ENCODE data around the gene RBP7. TPM values are rescaled to one million over a fixed set of nuclear protein-coding genes. Genes with fewer than 3 reads are reported as not detected.

The RBP7 gene
- total RNA-seq, 1 donor from 2014 or later, result 1.0 TPM

GRCh38 chr1:9985001-9985400 is 12.0 kb upstream of the RBP7 start:
- H3K9me3 Mint-ChIP-seq (ENCODE audit: unreplicated experiment), result no peaks in the 10 kb centered on the region

DNA sequence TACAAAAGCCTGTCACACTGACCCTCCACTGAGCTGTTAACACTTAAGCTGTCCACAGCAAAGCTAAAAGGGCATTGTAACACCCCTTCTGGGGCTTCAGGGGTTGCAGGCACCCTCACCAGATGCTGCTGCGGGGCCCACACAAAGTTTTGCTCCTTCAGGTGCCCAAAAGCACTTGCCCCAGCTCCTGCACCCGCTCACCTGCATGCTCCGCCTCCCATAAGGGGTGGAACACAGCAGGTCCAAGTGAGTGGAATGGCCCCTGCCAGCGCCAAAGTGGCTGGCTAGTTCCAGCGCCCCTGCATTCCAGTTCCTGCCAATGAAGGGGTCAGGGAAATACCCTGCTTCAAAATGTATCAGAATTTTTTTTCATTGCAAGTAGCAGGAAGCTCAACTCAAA is 7.3 kb upstream of the RBP7 start:
- Histone ChIP-seq H4K20me1 (ENCODE audit: insufficient read depth, low read length) (no peaks in the 10 kb centered on the region), H3K27ac (ENCODE audit: low read depth, low read length) (no peak overlapping the region), H3K4me3 (ENCODE audit: insufficient read depth, low read depth, low read length) (no peak overlapping the region), H3K9ac (ENCODE audit: low read length) (no peak overlapping the region), H3K36me3 (ENCODE audit: insufficient read depth, low read length) (no peaks in the 10 kb centered on the region), H3K4me2 (ENCODE audit: low read length) (no peak overlapping the region), H3K4me1 (ENCODE audit: insufficient read depth, low read length) (no peaks in the 10 kb centered on the region), H3K9me3 (ENCODE audit: insufficient read depth, low read depth, low read length) (no peaks in the 10 kb centered on the region), H3K79me2 (ENCODE audit: insufficient read depth, low read length) (no peaks in the 10 kb centered on the region), H3K27me3 (ENCODE audit: insufficient read depth, low read length) (peaks cover 2% of the 10 kb centered on the region), H2AFZ (ENCODE audit: low read depth, low read length) (no peak overlapping the region)
- no peak overlapping the region for H3K27ac Mint-ChIP-seq (ENCODE audit: unreplicated experiment)
- H3K9me3 Mint-ChIP-seq (ENCODE audit: unreplicated experiment), result no peaks in the 10 kb centered on the region
- peaks cover 3% of the 10 kb centered on the region for H3K36me3 Mint-ChIP-seq (ENCODE audit: low read depth, unreplicated experiment)
- peaks cover 8% of the 10 kb centered on the region for H3K27me3 Mint-ChIP-seq (ENCODE audit: low read depth, unreplicated experiment)
- no peak for DNase-seq (ENCODE audit: low read depth)
- no peak overlapping the region for H3K4me3 Mint-ChIP-seq (ENCODE audit: unreplicated experiment)
- H3K4me1 Mint-ChIP-seq (ENCODE audit: low read depth, unreplicated experiment), result no peaks in the 10 kb centered on the region
- FAIRE-seq, result no peak
- TF ChIP-seq EZH2 (IDR thresholded peaks at IDR 0.05; ENCODE audit: insufficient read depth, low read length), result no peak
- TF ChIP-seq, protein P1, sequence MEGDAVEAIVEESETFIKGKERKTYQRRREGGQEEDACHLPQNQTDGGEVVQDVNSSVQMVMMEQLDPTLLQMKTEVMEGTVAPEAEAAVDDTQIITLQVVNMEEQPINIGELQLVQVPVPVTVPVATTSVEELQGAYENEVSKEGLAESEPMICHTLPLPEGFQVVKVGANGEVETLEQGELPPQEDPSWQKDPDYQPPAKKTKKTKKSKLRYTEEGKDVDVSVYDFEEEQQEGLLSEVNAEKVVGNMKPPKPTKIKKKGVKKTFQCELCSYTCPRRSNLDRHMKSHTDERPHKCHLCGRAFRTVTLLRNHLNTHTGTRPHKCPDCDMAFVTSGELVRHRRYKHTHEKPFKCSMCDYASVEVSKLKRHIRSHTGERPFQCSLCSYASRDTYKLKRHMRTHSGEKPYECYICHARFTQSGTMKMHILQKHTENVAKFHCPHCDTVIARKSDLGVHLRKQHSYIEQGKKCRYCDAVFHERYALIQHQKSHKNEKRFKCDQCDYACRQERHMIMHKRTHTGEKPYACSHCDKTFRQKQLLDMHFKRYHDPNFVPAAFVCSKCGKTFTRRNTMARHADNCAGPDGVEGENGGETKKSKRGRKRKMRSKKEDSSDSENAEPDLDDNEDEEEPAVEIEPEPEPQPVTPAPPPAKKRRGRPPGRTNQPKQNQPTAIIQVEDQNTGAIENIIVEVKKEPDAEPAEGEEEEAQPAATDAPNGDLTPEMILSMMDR (IDR thresholded peaks at IDR 0.05; ENCODE audit: insufficient read depth, low read depth, low read length), result no peak

More at GRCh38 chr1:9985001-9985400, 12.0 kb upstream of the RBP7 start:
- no peaks in the 10 kb centered on the region for H3K4me1 Mint-ChIP-seq (ENCODE audit: low read depth, unreplicated experiment)
- H3K9me3 ChIP-seq (ENCODE audit: insufficient read depth, low read depth, low read length), result no peaks in the 10 kb centered on the region
- peaks cover 6% of the 10 kb centered on the region for H3K36me3 ChIP-seq (ENCODE audit: insufficient read depth, low read length)
- peaks cover 19% of the 10 kb centered on the region for H3K36me3 Mint-ChIP-seq (ENCODE audit: low read depth, unreplicated experiment)
- no peaks in the 10 kb centered on the region for H3K27me3 Mint-ChIP-seq (ENCODE audit: low read depth, unreplicated experiment)
- H3K27ac Mint-ChIP-seq (ENCODE audit: unreplicated experiment), result no peak overlapping the region
- no peak overlapping the region for H3K4me3 ChIP-seq (ENCODE audit: insufficient read depth, low read depth, low read length)
- no peak overlapping the region for H3K4me3 Mint-ChIP-seq (ENCODE audit: unreplicated experiment)
- H3K27me3 ChIP-seq (ENCODE audit: insufficient read depth, low read length), result no peaks in the 10 kb centered on the region
- FAIRE-seq, result no peak
- no peak for DNase-seq (ENCODE audit: low read depth)
- H3K4me2 ChIP-seq (ENCODE audit: low read length), result no peak overlapping the region
- H2AFZ ChIP-seq (ENCODE audit: low read depth, low read length), result no peak overlapping the region
- no peaks in the 10 kb centered on the region for H4K20me1 ChIP-seq (ENCODE audit: insufficient read depth, low read length)
- H3K27ac ChIP-seq (ENCODE audit: low read depth, low read length), result no peak overlapping the region
- TF ChIP-seq, protein P1 (IDR thresholded peaks at IDR 0.05; ENCODE audit: insufficient read depth, low read depth, low read length), result no peak
- no peak for TF ChIP-seq EZH2 (IDR thresholded peaks at IDR 0.05; ENCODE audit: insufficient read depth, low read length)
- H3K79me2 ChIP-seq (ENCODE audit: insufficient read depth, low read length), result no peaks in the 10 kb centered on the region
- H3K4me1 ChIP-seq (ENCODE audit: insufficient read depth, low read length), result no peaks in the 10 kb centered on the region
- no peak overlapping the region for H3K9ac ChIP-seq (ENCODE audit: low read length)

- Histone ChIP-seq H3K4me3 (ENCODE audit: insufficient read depth, low read depth, low read length) (no peak overlapping the region), H3K79me2 (ENCODE audit: insufficient read depth, low read length) (no peaks in the 10 kb centered on the region), H3K9ac (ENCODE audit: low read length) (no peak overlapping the region), H3K4me2 (ENCODE audit: low read length) (no peak overlapping the region), H3K9me3 (ENCODE audit: insufficient read depth, low read depth, low read length) (no peaks in the 10 kb centered on the region), H3K27ac (ENCODE audit: low read depth, low read length) (no peak overlapping the region), H4K20me1 (ENCODE audit: insufficient read depth, low read length) (no peaks in the 10 kb centered on the region), H3K36me3 (ENCODE audit: insufficient read depth, low read length) (no peaks in the 10 kb centered on the region), H3K4me1 (ENCODE audit: insufficient read depth, low read length) (no peaks in the 10 kb centered on the region), H3K27me3 (ENCODE audit: insufficient read depth, low read length) (peaks cover 2% of the 10 kb centered on the region), H2AFZ (ENCODE audit: low read depth, low read length) (no peak overlapping the region)
- Mint-ChIP-seq H3K36me3 (ENCODE audit: low read depth, unreplicated experiment) (peaks cover 3% of the 10 kb centered on the region), H3K27ac (ENCODE audit: unreplicated experiment) (no peak overlapping the region), H3K27me3 (ENCODE audit: low read depth, unreplicated experiment) (peaks cover 8% of the 10 kb centered on the region), H3K4me1 (ENCODE audit: low read depth, unreplicated experiment) (no peaks in the 10 kb centered on the region), H3K4me3 (ENCODE audit: unreplicated experiment) (no peak overlapping the region), H3K9me3 (ENCODE audit: unreplicated experiment) (no peaks in the 10 kb centered on the region)
- no peak for FAIRE-seq
- no peak for DNase-seq (ENCODE audit: low read depth)
- TF ChIP-seq, protein P1 (IDR thresholded peaks at IDR 0.05; ENCODE audit: insufficient read depth, low read depth, low read length), result no peak
- TF ChIP-seq EZH2 (IDR thresholded peaks at IDR 0.05; ENCODE audit: insufficient read depth, low read length), result no peak
These were observed 6.1 kb upstream of the RBP7 start for GRCh38 chr1:9990944-9991343.

Measured in astrocyte (in vitro differentiated cells and primary cell).